Thoracic aorta (tissue), 2 donors: Measurements from ENCODE around the gene AK8. TPM values are rescaled to one million over a fixed set of nuclear protein-coding genes. Genes with fewer than 3 reads are reported as not detected.

Experiments
- ATAC-seq: fragments of 150-250 bp; one replicate; pipeline ENCODE4 v1.8.0; 2017; ENCODE audit warnings: low read depth; ENCODE audit not compliant: insufficient number of reproducible peaks, low FRiP score
- DNase-seq: peaks from one replicate; pipeline ENCODE4 v3.0.0-alpha.2; 2020; ENCODE audit warnings: low spot score
- H3K27ac ChIP-seq, 2 donors: fragments of 200-600 bp; sonication (generic); 1 replicate in 1 of 2; 2 replicates in 1 of 2; pipeline ENCODE4 v1.5.1; 2016; ENCODE audit warnings: mild to moderate bottlenecking in 2 of 2, moderate library complexity in 2 of 2
- H3K27me3 ChIP-seq: fragments of 200-600 bp; sonication (generic); replicated peaks from 2 replicates; pipeline ENCODE4 v1.6.0; 2016; ENCODE audit warnings: mild to moderate bottlenecking; ENCODE audit not compliant: insufficient read depth
- H3K36me3 ChIP-seq: fragments of 200-600 bp; sonication (generic); one replicate; pipeline ENCODE4 v1.5.1; 2016
- H3K4me1 ChIP-seq, 2 donors: fragments of 200-600 bp; sonication (generic); 1 replicate in 1 of 2; 2 replicates in 1 of 2; pipeline versions ENCODE4 v1.5.1 to v1.6.0; 2016; ENCODE audit warnings: low read depth in 2 of 2, mild to moderate bottlenecking in 1 of 2; ENCODE audit not compliant: control insufficient read depth in 1 of 2
- H3K4me3 ChIP-seq: fragments of 200-600 bp; sonication (generic); 2 replicates; pipeline ENCODE4 v1.5.1; 2016; ENCODE audit warnings: mild to moderate bottlenecking
- H3K9me3 ChIP-seq: fragments of 200-600 bp; sonication (generic); 2 replicates; pipeline ENCODE4 v1.5.1; 2016
- total RNA-seq, 2 donors: library from RNA; depleted of rRNA; stranded (reverse); fragments of >200 nt; gene quantifications; one replicate each; pipeline versions ENCODE4 v1.1.0 to v1.2.3, GENCODE V29; 2016
- TF ChIP-seq, protein P1 (sequence below): fragments of 200-600 bp; sonication (generic); IDR thresholded peaks from one replicate; pipeline ENCODE4 v1.5.1; 2019; ENCODE audit warnings: antibody characterized with exemption

Gene AK8
- total RNA-seq, 2 donors from 2014 or later, result 0.42 to 0.54 TPM

DNA sequence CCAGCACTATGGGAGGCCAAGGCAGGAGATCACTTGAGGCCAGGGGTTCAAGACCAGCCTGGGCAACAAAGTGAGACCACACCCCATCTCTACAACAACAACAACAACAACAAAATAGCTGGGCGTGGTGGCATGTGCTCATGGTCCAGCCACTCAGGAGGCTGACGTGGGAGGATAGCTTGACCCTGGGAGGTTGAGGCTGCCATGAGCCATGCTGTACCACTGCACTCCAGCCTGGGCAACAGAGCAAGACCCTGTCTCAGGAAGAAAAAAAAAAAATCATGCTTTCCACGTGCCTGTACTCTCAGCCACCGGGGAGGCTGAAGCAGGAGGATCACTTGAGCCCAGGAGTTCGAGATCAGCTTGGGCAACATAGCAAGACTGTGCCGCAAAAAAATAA is 36.8 kb upstream of the AK8 start:
- Histone ChIP-seq H3K4me1 (no peaks in the 10 kb centered on the region), H3K36me3 (peaks cover 43% of the 10 kb centered on the region), H3K27me3 (no peaks in the 10 kb centered on the region), H3K27ac (no peak overlapping the region), H3K4me3 (no peak overlapping the region), H3K9me3 (no peaks in the 10 kb centered on the region)
- TF ChIP-seq, protein P1, sequence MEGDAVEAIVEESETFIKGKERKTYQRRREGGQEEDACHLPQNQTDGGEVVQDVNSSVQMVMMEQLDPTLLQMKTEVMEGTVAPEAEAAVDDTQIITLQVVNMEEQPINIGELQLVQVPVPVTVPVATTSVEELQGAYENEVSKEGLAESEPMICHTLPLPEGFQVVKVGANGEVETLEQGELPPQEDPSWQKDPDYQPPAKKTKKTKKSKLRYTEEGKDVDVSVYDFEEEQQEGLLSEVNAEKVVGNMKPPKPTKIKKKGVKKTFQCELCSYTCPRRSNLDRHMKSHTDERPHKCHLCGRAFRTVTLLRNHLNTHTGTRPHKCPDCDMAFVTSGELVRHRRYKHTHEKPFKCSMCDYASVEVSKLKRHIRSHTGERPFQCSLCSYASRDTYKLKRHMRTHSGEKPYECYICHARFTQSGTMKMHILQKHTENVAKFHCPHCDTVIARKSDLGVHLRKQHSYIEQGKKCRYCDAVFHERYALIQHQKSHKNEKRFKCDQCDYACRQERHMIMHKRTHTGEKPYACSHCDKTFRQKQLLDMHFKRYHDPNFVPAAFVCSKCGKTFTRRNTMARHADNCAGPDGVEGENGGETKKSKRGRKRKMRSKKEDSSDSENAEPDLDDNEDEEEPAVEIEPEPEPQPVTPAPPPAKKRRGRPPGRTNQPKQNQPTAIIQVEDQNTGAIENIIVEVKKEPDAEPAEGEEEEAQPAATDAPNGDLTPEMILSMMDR, result no peak
- DNase-seq (no peak), ATAC-seq (no peak)

DNA sequence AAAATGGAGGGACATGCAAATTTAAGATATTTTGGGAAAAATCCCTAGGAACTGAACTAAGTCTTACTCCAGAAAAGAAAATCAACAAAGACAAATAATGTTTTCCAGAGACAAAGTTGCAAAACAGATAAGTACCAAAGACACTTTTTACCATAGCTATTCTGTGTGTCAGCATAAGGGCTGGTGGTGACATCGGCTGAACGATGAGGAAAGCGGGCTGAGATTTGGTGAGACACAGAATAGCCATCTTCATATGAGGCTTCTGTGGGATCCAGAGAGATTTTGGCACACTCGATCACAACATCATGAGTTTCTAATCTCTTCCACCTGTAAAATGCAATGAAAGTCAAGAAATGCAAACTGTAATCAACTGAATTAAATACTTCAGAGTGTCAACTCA is 34.0 kb upstream of the AK8 start:
- DNase-seq, result no peak
- TF ChIP-seq, protein P1, result no peak
- ATAC-seq, result no peak
- Histone ChIP-seq H3K4me3 (no peak overlapping the region), H3K36me3 (peaks cover 30% of the 10 kb centered on the region), H3K27ac (no peak overlapping the region), H3K4me1 (no peaks in the 10 kb centered on the region), H3K9me3 (no peaks in the 10 kb centered on the region), H3K27me3 (no peaks in the 10 kb centered on the region)

DNA sequence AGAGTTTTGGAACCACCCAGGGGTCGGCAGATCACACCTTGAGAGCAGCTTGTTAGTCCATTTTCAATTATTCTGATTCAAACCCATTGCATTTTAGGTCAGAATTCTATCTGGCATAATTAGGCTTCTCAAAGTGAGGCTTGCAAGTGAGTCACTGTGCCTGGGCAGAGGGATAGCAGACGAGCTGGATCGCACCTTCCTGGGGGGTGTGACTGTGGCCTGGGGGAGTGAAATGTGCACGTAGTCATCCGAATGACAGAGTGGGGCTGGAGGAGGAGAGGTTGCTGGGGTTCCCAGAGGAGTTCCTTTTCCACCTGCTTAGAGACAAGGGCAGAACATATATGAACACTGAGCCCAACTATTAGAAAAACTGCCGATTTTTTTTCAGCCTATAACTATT is 32.3 kb upstream of the AK8 start:
- no peak overlapping the region for H3K27ac ChIP-seq

DNA sequence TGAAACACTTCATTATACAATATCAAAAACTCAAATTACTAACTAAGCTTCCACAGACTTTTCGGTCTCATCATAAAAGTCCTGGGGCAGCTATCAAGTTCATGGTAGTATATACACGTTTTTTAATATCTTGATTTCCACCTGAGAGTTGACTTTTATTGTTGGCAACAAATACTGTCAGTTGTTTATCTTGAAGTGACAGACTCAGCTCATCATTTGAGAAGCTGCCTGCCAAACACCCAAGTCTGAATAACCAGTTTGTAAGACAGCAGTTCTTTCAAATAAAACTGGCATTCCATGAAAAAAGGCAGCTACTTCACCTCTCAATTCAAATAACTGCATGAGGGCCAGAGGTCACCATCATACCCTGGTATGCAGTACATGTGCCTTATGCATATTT is 31.2 kb upstream of the AK8 start:
- Histone ChIP-seq H3K36me3 (peaks cover 47% of the 10 kb centered on the region), H3K27me3 (no peaks in the 10 kb centered on the region), H3K4me3 (no peak overlapping the region), H3K27ac (no peak overlapping the region), H3K4me1 (no peaks in the 10 kb centered on the region), H3K9me3 (no peaks in the 10 kb centered on the region)
- ATAC-seq (no peak), DNase-seq (no peak)
- TF ChIP-seq, protein P1, result no peak

More for the DNA sequence above, 32.3 kb upstream of the AK8 start:
- TF ChIP-seq, protein P1, result no peak
- no peak for DNase-seq
- no peaks in the 10 kb centered on the region for H3K4me1 ChIP-seq
- ATAC-seq, result no peak
- no peak overlapping the region for H3K4me3 ChIP-seq
- peaks cover 38% of the 10 kb centered on the region for H3K36me3 ChIP-seq
- H3K9me3 ChIP-seq, result no peaks in the 10 kb centered on the region
- H3K27me3 ChIP-seq, result no peaks in the 10 kb centered on the region

DNA sequence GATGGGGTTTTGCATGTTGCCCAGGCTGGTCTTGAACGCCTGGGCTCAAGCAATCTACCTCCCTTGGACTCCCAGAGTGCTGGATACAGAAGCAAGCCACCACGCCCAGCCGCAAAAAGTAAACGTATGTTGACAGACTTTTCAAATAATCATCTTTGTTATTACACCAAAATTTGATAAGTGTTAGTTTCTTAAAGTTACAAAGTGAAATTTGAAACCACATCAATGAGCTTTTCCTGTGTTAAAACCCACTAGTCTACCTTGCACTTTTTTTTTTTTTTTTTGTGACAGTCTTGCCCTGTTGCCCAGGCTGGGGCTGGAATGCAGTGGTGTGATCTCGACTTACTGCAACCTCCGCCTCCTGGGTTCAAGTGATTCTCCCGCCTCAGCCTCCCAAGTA is 30.6 kb upstream of the AK8 start:
- no peak for DNase-seq
- no peaks in the 10 kb centered on the region for H3K4me1 ChIP-seq
- no peak overlapping the region for H3K27ac ChIP-seq
- H3K4me3 ChIP-seq, result no peak overlapping the region
- TF ChIP-seq, protein P1, result no peak
- H3K9me3 ChIP-seq, result no peaks in the 10 kb centered on the region
- peaks cover 43% of the 10 kb centered on the region for H3K36me3 ChIP-seq
- H3K27me3 ChIP-seq, result no peaks in the 10 kb centered on the region
- ATAC-seq, result no peak
